H9 (cell line): ENCODE results near the gene SOX1. TPM values are rescaled to one million over a fixed set of nuclear protein-coding genes. Genes with fewer than 3 reads are reported as not detected.

Source experiments
- DNase-seq: peaks from one replicate; pipeline ENCODE4 v3.0.0-alpha.2; 2017
- H2AFZ ChIP-seq: one replicate; pipeline ENCODE4 v1.6.1; 2013; ENCODE audit warnings: mild to moderate bottlenecking, low read length, control low read depth, moderate library complexity
- H2AK5ac ChIP-seq: 2 replicates; pipeline ENCODE4 v1.6.1; 2013; ENCODE audit warnings: low read length, control low read depth, mixed read lengths; ENCODE audit not compliant: insufficient read length
- H2BK120ac ChIP-seq: one replicate; pipeline ENCODE4 v1.6.1; 2013; ENCODE audit warnings: low read depth, mild to moderate bottlenecking, low read length, control low read depth, inconsistent platforms; ENCODE audit not compliant: poor library complexity, severe bottlenecking
- H2BK12ac ChIP-seq: 2 replicates; pipeline ENCODE4 v1.6.1; 2013; ENCODE audit warnings: low read length, control low read depth, mixed read lengths, low read depth; ENCODE audit not compliant: insufficient read length
- H2BK15ac ChIP-seq: 2 replicates; pipeline ENCODE4 v1.6.1; 2013; ENCODE audit warnings: low read depth, low read length, control low read depth
- H2BK20ac ChIP-seq: one replicate; pipeline ENCODE4 v1.6.1; 2013; ENCODE audit warnings: low read depth, mild to moderate bottlenecking, low read length, control low read depth, inconsistent platforms; ENCODE audit not compliant: poor library complexity, severe bottlenecking
- H2BK5ac ChIP-seq: 2 replicates; pipeline ENCODE4 v1.6.1; 2013; ENCODE audit warnings: low read length, control low read depth, mixed read lengths; ENCODE audit not compliant: insufficient read length
- H3K14ac ChIP-seq: 2 replicates; pipeline ENCODE4 v1.6.1; 2013; ENCODE audit warnings: low read length, control low read depth; ENCODE audit not compliant: insufficient read depth
- H3K18ac ChIP-seq: 2 replicates; pipeline ENCODE4 v1.6.1; 2013; ENCODE audit warnings: low read depth, mild to moderate bottlenecking, mixed read lengths, low read length, control low read depth; ENCODE audit not compliant: insufficient read length
- H3K23ac ChIP-seq: 2 replicates; pipeline ENCODE4 v1.6.1; 2013; ENCODE audit warnings: low read length, control low read depth, mixed read lengths, low read depth; ENCODE audit not compliant: insufficient read length
- H3K23me2 ChIP-seq: 2 replicates; pipeline ENCODE4 v1.6.1; 2013; ENCODE audit warnings: low read depth, mild to moderate bottlenecking, mixed read lengths, low read length, control low read depth; ENCODE audit not compliant: insufficient read length, poor library complexity, severe bottlenecking
- H3K27ac ChIP-seq: 2 replicates; pipeline ENCODE4 v1.5.1; 2013; ENCODE audit warnings: low read length, control low read depth, mixed read lengths, low read depth; ENCODE audit not compliant: insufficient read length
- H3K27me3 ChIP-seq: 2 replicates; pipeline ENCODE4 v1.6.1; 2013; ENCODE audit warnings: low read length, control low read depth, inconsistent platforms; ENCODE audit not compliant: insufficient read depth
- H3K4ac ChIP-seq: 2 replicates; pipeline ENCODE4 v1.6.1; 2013; ENCODE audit warnings: low read depth, mild to moderate bottlenecking, control low read depth, inconsistent platforms, low read length, moderate library complexity
- H3K4me1 ChIP-seq: 2 replicates; pipeline ENCODE4 v1.6.1; 2013; ENCODE audit warnings: low read length, control low read depth, inconsistent platforms; ENCODE audit not compliant: insufficient read depth
- H3K4me2 ChIP-seq: 2 replicates; pipeline ENCODE4 v1.6.1; 2013; ENCODE audit warnings: low read length, control low read depth, mixed read lengths; ENCODE audit not compliant: insufficient read length, insufficient read depth
- H3K56ac ChIP-seq: 2 replicates; pipeline ENCODE4 v1.6.1; 2013; ENCODE audit warnings: low read depth, mild to moderate bottlenecking, mixed read lengths, low read length, control low read depth; ENCODE audit not compliant: insufficient read length
- H3K79me1 ChIP-seq: 2 replicates; pipeline ENCODE4 v1.6.1; 2013; ENCODE audit warnings: low read depth, mild to moderate bottlenecking, moderate library complexity, low read length, control low read depth, inconsistent platforms; ENCODE audit not compliant: insufficient read depth, poor library complexity, severe bottlenecking
- H3K79me2 ChIP-seq: 2 replicates; pipeline ENCODE4 v1.6.1; 2013; ENCODE audit warnings: low read length, control low read depth, inconsistent platforms; ENCODE audit not compliant: insufficient read depth
- H3K9ac ChIP-seq: 2 replicates; pipeline ENCODE4 v1.6.1; 2013; ENCODE audit warnings: low read length, control low read depth, mixed read lengths; ENCODE audit not compliant: insufficient read length; ENCODE audit errors: extremely low read depth
- H3K9me3 ChIP-seq: one replicate; pipeline ENCODE4 v1.6.1; 2013; ENCODE audit warnings: low read depth, low read length, inconsistent platforms; ENCODE audit not compliant: control insufficient read depth
- H3T11ph ChIP-seq: one replicate; pipeline ENCODE4 v1.6.1; 2013; ENCODE audit warnings: mild to moderate bottlenecking, low read length, control low read depth, inconsistent platforms
- H4K20me1 ChIP-seq: one replicate; pipeline ENCODE4 v1.6.1; 2013; ENCODE audit not compliant: control insufficient read depth, insufficient read length, insufficient read depth
- H4K5ac ChIP-seq: 2 replicates; pipeline ENCODE4 v1.6.1; 2013; ENCODE audit warnings: low read depth, mild to moderate bottlenecking, mixed read lengths, low read length, control low read depth; ENCODE audit not compliant: insufficient read length
- H4K8ac ChIP-seq: replicated peaks from 2 replicates; pipeline ENCODE4 v1.6.1; 2013; ENCODE audit warnings: low read length, control low read depth, mixed read lengths, low read depth; ENCODE audit not compliant: insufficient read length
- H4K91ac ChIP-seq: 2 replicates; pipeline ENCODE4 v1.6.1; 2013; ENCODE audit warnings: low read depth, mild to moderate bottlenecking, moderate library complexity, mixed read lengths, low read length, control low read depth; ENCODE audit not compliant: insufficient read length
- H3K27ac Mint-ChIP-seq, 3 experiments: 2 replicates in 2 of 3; 3 replicates in 1 of 3; pipeline ENCODE4 v1.8.0; 2020 to 2021; ENCODE audit warnings: mixed read lengths in 3 of 3, mild to moderate bottlenecking in 1 of 3, moderate library complexity in 1 of 3
- H3K27me3 Mint-ChIP-seq: 2 replicates; pipeline ENCODE4 v1.8.0; 2021; ENCODE audit warnings: low read depth, mild to moderate bottlenecking, moderate library complexity, mixed read lengths
- H3K36me3 Mint-ChIP-seq, 3 experiments: 2 replicates in 2 of 3; 3 replicates in 1 of 3; pipeline ENCODE4 v1.8.0; 2020 to 2021; ENCODE audit warnings: low read depth in 3 of 3, mixed read lengths in 3 of 3; ENCODE audit not compliant: insufficient read depth in 1 of 3
- H3K4me1 Mint-ChIP-seq, 2 experiments: 2 replicates each; pipeline ENCODE4 v1.8.0; 2020; ENCODE audit warnings: mixed read lengths in 2 of 2
- H3K4me3 Mint-ChIP-seq, 2 experiments: 2 replicates in 1 of 2; 3 replicates in 1 of 2; pipeline ENCODE4 v1.8.0; 2020 to 2021; ENCODE audit warnings: mild to moderate bottlenecking in 2 of 2, mixed read lengths in 2 of 2, moderate library complexity in 1 of 2
- H3K9me3 Mint-ChIP-seq, 2 experiments: 2 replicates in 1 of 2; 3 replicates in 1 of 2; pipeline ENCODE4 v1.8.0; 2020; ENCODE audit warnings: mild to moderate bottlenecking in 2 of 2, mixed read lengths in 2 of 2, moderate library complexity in 1 of 2
- WGBS: extraction: QIAGEN DNeasy Blood & Tissue Kit; methylation state at CpG from one replicate; pipeline ENCODE4 v1.1.7; 2013; ENCODE audit warnings: missing lambda C conversion rate, low lambda C conversion rate, mixed read lengths; ENCODE audit not compliant: insufficient read length; ENCODE audit errors: extremely low coverage; 5-methylcytosine and 5-hydroxymethylcytosine counted together
- long read RNA-seq: library from polyadenylated mRNA; unstranded; transcript quantifications from one replicate; pipeline ENCODE4 v2.0.0, GENCODE V29; 2020
- total RNA-seq: library from RNA; stranded (reverse); gene quantifications from 2 replicates; pipeline ENCODE4 v1.2.1, GENCODE V29; 2021
- TF ChIP-seq, protein P1 (sequence below): fragments of 200-600 bp; sonication (generic); conservative IDR thresholded peaks from 3 replicates; pipeline ENCODE4 v1.8.0; 2021; ENCODE audit warnings: antibody characterized with exemption, mild to moderate bottlenecking

SOX1 gene
- 0.09 and 0.17 TPM in 2 replicates for total RNA-seq
- long read RNA-seq = 0 reads

- TF ChIP-seq, protein P1, sequence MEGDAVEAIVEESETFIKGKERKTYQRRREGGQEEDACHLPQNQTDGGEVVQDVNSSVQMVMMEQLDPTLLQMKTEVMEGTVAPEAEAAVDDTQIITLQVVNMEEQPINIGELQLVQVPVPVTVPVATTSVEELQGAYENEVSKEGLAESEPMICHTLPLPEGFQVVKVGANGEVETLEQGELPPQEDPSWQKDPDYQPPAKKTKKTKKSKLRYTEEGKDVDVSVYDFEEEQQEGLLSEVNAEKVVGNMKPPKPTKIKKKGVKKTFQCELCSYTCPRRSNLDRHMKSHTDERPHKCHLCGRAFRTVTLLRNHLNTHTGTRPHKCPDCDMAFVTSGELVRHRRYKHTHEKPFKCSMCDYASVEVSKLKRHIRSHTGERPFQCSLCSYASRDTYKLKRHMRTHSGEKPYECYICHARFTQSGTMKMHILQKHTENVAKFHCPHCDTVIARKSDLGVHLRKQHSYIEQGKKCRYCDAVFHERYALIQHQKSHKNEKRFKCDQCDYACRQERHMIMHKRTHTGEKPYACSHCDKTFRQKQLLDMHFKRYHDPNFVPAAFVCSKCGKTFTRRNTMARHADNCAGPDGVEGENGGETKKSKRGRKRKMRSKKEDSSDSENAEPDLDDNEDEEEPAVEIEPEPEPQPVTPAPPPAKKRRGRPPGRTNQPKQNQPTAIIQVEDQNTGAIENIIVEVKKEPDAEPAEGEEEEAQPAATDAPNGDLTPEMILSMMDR = no peak
Measured at GRCh38 chr13:112067116-112067741, at the start of gene SOX1. TSS of gene SOX1 (plus strand) at chr13:112067149. CDS start at chr13:112067659, 510 bp downstream.

More at GRCh38 chr13:112067116-112067741, at the start of gene SOX1:
- Histone ChIP-seq H2BK5ac (no peak within 1 kb of the TSS), H3K9ac (no peak within 1 kb of the TSS), H4K20me1 (no peaks in the 10 kb centered on the region), H3K79me2 (no peaks in the 10 kb centered on the region), H2AFZ (no peak within 1 kb of the TSS), H3K79me1 (no peaks in the 10 kb centered on the region), H3K23ac (no peak within 1 kb of the TSS), H3K14ac (no peak within 1 kb of the TSS), H3K27ac (no peak within 1 kb of the TSS), H2BK20ac (no peak within 1 kb of the TSS), H3K18ac (no peak within 1 kb of the TSS), H3T11ph (no peak within 1 kb of the TSS), H3K4ac (no peak within 1 kb of the TSS), H3K27me3 (peaks cover 73% of the 10 kb centered on the region), H3K9me3 (no peaks in the 10 kb centered on the region), H3K4me2 (peak within 1 kb of the TSS; percentile 47), H3K56ac (no peak within 1 kb of the TSS), H3K23me2 (peaks cover 11% of the 10 kb centered on the region), H2AK5ac (no peak within 1 kb of the TSS), H2BK120ac (no peak within 1 kb of the TSS), H4K8ac (no peak within 1 kb of the TSS), H2BK12ac (no peak within 1 kb of the TSS), H2BK15ac (no peak within 1 kb of the TSS), H4K91ac (no peak within 1 kb of the TSS), H4K5ac (no peak within 1 kb of the TSS), H3K4me1 (no peaks in the 10 kb centered on the region)
- DNase-seq = peak; percentile 69
- Mint-ChIP-seq H3K36me3 (no peaks in the 10 kb centered on the region; a peak in 2 of 7 replicates), H3K27me3 (peaks cover 90% of the 10 kb centered on the region), H3K27ac (no peak within 1 kb of the TSS), H3K4me1 (peaks cover 24 to 43% of the 10 kb centered on the region in 2 experiments), H3K9me3 (peaks cover 4 to 13% of the 10 kb centered on the region in 2 experiments; a peak in 3 of 5 replicates), H3K4me3 (peak within 1 kb of the TSS; percentile 53 to 79)
- no CpG with 5 or more reads among the region's 66 CpGs for WGBS
